Activated T-cell treated with anti-CD3 and anti-CD28 coated beads, Interleukin-2, amount 50 U/mL, for 4 hours (primary cell): ENCODE measurements around the gene CTNNBL1. TPM values are rescaled to one million over a fixed set of nuclear protein-coding genes. Genes with fewer than 3 reads are reported as not detected.

Source experiments
- ATAC-seq, 2 donors: fragments of 200-7000 bp; cut with Tn5 transposase; one replicate each; pipeline ENCODE4 v1.10.0; 2021
- DNase-seq: peaks from one replicate; pipeline ENCODE4 v3.0.0-alpha.2; 2020
- H3K27me3 Mint-ChIP-seq: one replicate; pipeline ENCODE4 v1.8.0; 2021; ENCODE audit warnings: low read depth, mixed read lengths
- H3K36me3 Mint-ChIP-seq: one replicate; pipeline ENCODE4 v1.8.0; 2022; ENCODE audit warnings: mixed read lengths; ENCODE audit not compliant: insufficient read depth
- H3K4me1 Mint-ChIP-seq: one replicate; pipeline ENCODE4 v1.8.0; 2021; ENCODE audit warnings: low read depth, mixed read lengths
- H3K4me3 Mint-ChIP-seq: one replicate; pipeline ENCODE4 v1.8.0; 2021; ENCODE audit warnings: mild to moderate bottlenecking, moderate library complexity, mixed read lengths
- H3K9me3 Mint-ChIP-seq: one replicate; pipeline ENCODE4 v1.8.0; 2021; ENCODE audit warnings: mixed read lengths
- total RNA-seq, 3 donors: library from RNA; stranded (reverse); gene quantifications; one replicate each; pipeline ENCODE4 v1.2.1, GENCODE V29; 2021

The CTNNBL1 gene
- total RNA-seq, 3 donors from 2014 or later = 107 to 115 (median 110) TPM

- H3K27me3 Mint-ChIP-seq = no peaks in the 10 kb centered on the region
- ATAC-seq (no peak), DNase-seq (no peak)
- H3K36me3 Mint-ChIP-seq = peaks cover 62% of the 10 kb centered on the region
- no peaks in the 10 kb centered on the region for H3K9me3 Mint-ChIP-seq
- H3K4me1 Mint-ChIP-seq = peaks cover 3% of the 10 kb centered on the region
- no peak overlapping the region for H3K4me3 Mint-ChIP-seq
These were observed 61.8 kb downstream of the CTNNBL1 start for GRCh38 chr20:37755665-37756064.

GRCh38 chr20:37756234-37756633 lies 62.4 kb downstream of the CTNNBL1 start:
- Mint-ChIP-seq H3K36me3 (peaks cover 61% of the 10 kb centered on the region), H3K4me1 (peaks cover 3% of the 10 kb centered on the region), H3K4me3 (no peak overlapping the region), H3K9me3 (no peaks in the 10 kb centered on the region), H3K27me3 (no peaks in the 10 kb centered on the region)
- DNase-seq = no peak
- no peak for ATAC-seq

- ATAC-seq = no peak
- DNase-seq = no peak
- no peak overlapping the region for H3K4me3 Mint-ChIP-seq
- H3K4me1 Mint-ChIP-seq = peaks cover 3% of the 10 kb centered on the region
- H3K27me3 Mint-ChIP-seq = no peaks in the 10 kb centered on the region
- H3K9me3 Mint-ChIP-seq = no peaks in the 10 kb centered on the region
- H3K36me3 Mint-ChIP-seq = peaks cover 60% of the 10 kb centered on the region
These were observed 63.7 kb downstream of the CTNNBL1 start for GRCh38 chr20:37757550-37757949.

GRCh38 chr20:37758332-37758731 lies 64.5 kb downstream of the CTNNBL1 start:
- no peak for ATAC-seq
- Mint-ChIP-seq H3K9me3 (no peaks in the 10 kb centered on the region), H3K4me3 (no peak overlapping the region), H3K36me3 (peaks cover 57% of the 10 kb centered on the region), H3K27me3 (no peaks in the 10 kb centered on the region), H3K4me1 (peaks cover 3% of the 10 kb centered on the region)
- DNase-seq = no peak

DNA sequence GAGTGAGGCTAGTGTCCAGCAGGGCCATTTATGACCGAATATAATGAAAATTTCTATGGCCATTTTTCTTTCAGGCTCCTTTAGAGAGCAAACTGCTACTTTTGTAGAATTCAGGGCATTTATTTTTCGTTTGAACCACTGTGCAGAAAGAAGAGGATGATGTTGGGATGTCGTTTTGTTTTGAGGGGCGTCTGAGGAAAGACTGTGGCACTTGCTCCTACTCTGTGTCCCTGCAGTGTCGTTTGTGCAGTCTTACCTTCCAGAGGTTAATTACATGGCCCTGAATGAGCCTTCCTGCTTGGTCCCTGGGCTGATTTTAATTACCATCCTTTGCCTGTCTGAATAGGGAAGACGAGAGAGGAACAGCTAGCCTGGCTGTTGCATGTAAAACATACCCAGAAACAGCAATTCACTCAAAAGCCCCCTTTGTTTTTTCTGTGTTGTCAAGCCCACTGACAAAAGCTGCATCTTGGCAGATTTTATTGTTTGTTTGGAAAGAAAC lies 65.3 kb downstream of the CTNNBL1 start:
- Mint-ChIP-seq H3K36me3 (peaks cover 59% of the 10 kb centered on the region), H3K4me3 (no peak overlapping the region), H3K9me3 (no peaks in the 10 kb centered on the region), H3K4me1 (peaks cover 3% of the 10 kb centered on the region), H3K27me3 (no peaks in the 10 kb centered on the region)
- DNase-seq (no peak), ATAC-seq (no peak)

DNA sequence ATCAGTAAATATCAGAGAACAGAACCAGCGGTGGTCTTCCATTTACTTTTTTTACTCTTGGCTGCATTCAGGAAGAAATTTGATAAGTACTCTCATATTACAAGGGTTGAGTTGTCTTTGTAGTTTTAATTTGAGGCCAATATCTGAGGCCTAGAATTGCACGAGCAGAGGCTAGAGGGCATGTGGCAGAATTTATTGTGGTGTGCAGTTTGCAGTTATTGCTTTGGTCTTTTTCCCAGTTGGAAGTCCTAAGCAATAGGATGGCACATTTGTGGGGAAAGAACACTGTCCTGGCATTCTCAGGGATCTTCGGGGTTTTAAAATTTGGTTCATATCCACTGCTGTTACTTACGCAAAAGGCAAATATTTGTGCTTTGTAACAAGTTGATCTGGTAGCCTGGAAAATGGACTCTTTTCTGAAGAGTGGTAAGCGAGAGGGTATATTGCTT lies 66.0 kb downstream of the CTNNBL1 start:
- no peaks in the 10 kb centered on the region for H3K27me3 Mint-ChIP-seq
- H3K36me3 Mint-ChIP-seq = peaks cover 60% of the 10 kb centered on the region
- ATAC-seq (no peak), DNase-seq (no peak)
- no peak overlapping the region for H3K4me3 Mint-ChIP-seq
- peaks cover 3% of the 10 kb centered on the region for H3K4me1 Mint-ChIP-seq
- no peaks in the 10 kb centered on the region for H3K9me3 Mint-ChIP-seq

DNA sequence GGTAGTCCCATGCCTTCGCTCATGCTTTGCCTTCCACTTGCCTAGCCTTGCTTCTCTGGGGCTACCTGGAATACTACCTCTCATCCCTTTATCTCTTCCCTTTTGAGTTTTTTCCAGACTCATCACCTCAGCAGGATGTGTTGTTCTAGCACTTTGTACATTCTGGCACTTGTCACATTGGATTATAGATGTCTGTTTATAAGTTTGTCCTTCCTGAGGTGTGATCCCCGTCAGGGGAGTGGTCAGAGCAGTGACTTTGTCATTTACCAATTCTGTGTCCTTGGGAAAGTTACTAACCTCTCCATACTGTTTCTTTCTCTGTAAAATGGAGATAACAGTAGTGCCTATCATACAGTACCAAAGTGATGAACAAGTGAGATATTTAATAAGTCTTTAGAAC lies 66.5 kb downstream of the CTNNBL1 start:
- no peak overlapping the region for H3K4me3 Mint-ChIP-seq
- no peaks in the 10 kb centered on the region for H3K27me3 Mint-ChIP-seq
- H3K4me1 Mint-ChIP-seq = peaks cover 3% of the 10 kb centered on the region
- DNase-seq = no peak
- peaks cover 63% of the 10 kb centered on the region for H3K36me3 Mint-ChIP-seq
- H3K9me3 Mint-ChIP-seq = no peaks in the 10 kb centered on the region
- ATAC-seq = no peak

- ATAC-seq = no peak
- no peaks in the 10 kb centered on the region for H3K27me3 Mint-ChIP-seq
- peaks cover 57% of the 10 kb centered on the region for H3K36me3 Mint-ChIP-seq
- DNase-seq = no peak
- H3K4me3 Mint-ChIP-seq = no peak overlapping the region
- no peaks in the 10 kb centered on the region for H3K9me3 Mint-ChIP-seq
- no peaks in the 10 kb centered on the region for H3K4me1 Mint-ChIP-seq
These were observed 69.1 kb downstream of the CTNNBL1 start for GRCh38 chr20:37762716-37763485.

DNA sequence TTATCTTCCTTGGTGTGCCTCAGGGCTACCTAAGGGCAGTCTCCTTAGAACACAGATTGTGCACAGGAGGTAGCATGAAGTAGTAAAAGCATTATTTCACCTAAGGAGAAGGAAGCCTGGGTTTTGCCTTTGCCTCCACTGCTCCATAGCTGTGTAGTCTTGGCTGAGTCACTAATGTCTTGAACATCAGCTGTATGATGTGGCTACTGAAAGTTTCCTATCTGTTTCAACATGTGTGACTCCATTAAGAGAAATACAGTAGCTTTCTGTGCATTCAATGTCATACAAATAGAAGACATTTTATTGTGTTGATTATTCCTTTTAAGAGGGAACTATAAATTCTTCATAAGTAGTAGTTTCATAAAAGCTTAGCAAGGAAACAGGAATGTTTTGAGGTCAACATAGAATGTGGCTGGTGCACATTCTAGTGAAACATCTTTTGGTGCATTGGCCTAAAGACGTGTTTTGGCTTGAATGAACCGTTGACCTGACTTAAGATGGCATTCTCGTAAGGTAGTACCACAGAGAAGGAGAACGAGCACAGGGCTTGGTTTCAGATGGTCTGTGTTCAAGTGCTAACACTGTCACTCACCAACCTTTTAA lies 70.6 kb downstream of the CTNNBL1 start:
- no peak for DNase-seq
- no peak overlapping the region for H3K4me3 Mint-ChIP-seq
- no peak for ATAC-seq
- H3K27me3 Mint-ChIP-seq = no peaks in the 10 kb centered on the region
- no peaks in the 10 kb centered on the region for H3K4me1 Mint-ChIP-seq
- H3K9me3 Mint-ChIP-seq = no peaks in the 10 kb centered on the region
- H3K36me3 Mint-ChIP-seq = peaks cover 51% of the 10 kb centered on the region

DNA sequence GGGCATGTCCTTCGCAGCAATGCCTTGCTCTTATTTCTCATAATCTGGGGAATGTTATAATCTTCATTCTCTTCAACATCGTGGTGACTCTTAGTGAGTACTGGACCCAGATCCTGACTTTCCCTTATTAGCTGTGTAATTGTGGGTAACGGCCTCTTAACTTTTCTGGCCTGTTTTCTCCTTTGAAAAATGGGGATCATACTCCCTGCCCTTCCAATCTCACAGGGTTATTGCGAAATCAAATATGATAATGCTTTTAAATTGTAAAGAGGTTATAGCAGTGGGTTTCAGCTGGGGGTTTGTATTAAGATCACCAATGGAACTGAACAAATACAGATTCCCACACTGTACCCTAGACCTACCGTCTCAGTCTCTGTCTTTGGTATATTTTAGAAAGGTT lies 77.1 kb downstream of the CTNNBL1 start:
- peaks cover 41% of the 10 kb centered on the region for H3K36me3 Mint-ChIP-seq
- DNase-seq (no peak), ATAC-seq (no peak)
- H3K4me1 Mint-ChIP-seq = peaks cover 2% of the 10 kb centered on the region
- no peaks in the 10 kb centered on the region for H3K27me3 Mint-ChIP-seq
- H3K9me3 Mint-ChIP-seq = no peaks in the 10 kb centered on the region
- H3K4me3 Mint-ChIP-seq = no peak overlapping the region

DNA sequence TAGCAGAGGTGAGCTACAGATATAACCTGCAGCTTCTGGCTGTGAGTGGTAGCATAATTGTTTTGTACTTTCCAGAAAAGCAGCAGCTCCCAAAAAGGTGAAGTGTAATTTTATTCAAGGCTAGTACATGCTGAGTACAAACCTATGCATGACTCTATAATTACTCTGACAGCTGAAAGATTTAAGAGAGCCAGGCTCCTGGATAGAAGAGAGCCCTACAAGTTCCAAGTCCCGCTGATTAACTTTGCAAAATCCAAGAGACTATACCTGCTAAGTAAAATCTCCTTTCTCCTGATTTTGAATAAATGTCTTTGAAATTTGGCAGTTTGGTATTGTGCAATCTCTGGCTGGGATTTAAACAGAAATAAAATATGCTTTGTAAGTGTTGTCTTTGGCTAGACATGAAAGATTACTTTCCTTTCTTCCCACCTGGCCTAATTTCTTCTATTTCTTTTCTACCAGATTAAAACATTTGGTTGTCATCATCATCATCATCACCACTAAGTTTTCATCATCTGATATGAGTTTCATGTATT lies 79.5 kb downstream of the CTNNBL1 start:
- H3K4me3 Mint-ChIP-seq = no peak overlapping the region
- no peaks in the 10 kb centered on the region for H3K27me3 Mint-ChIP-seq
- no peaks in the 10 kb centered on the region for H3K9me3 Mint-ChIP-seq
- peaks cover 47% of the 10 kb centered on the region for H3K36me3 Mint-ChIP-seq
- DNase-seq = no peak
- H3K4me1 Mint-ChIP-seq = peaks cover 2% of the 10 kb centered on the region
- ATAC-seq = no peak

GRCh38 chr20:37774156-37774555 lies 80.3 kb downstream of the CTNNBL1 start:
- DNase-seq (no peak), ATAC-seq (no peak)
- peaks cover 52% of the 10 kb centered on the region for H3K36me3 Mint-ChIP-seq
- peaks cover 2% of the 10 kb centered on the region for H3K4me1 Mint-ChIP-seq
- no peak overlapping the region for H3K4me3 Mint-ChIP-seq
- no peaks in the 10 kb centered on the region for H3K9me3 Mint-ChIP-seq
- no peaks in the 10 kb centered on the region for H3K27me3 Mint-ChIP-seq

DNA sequence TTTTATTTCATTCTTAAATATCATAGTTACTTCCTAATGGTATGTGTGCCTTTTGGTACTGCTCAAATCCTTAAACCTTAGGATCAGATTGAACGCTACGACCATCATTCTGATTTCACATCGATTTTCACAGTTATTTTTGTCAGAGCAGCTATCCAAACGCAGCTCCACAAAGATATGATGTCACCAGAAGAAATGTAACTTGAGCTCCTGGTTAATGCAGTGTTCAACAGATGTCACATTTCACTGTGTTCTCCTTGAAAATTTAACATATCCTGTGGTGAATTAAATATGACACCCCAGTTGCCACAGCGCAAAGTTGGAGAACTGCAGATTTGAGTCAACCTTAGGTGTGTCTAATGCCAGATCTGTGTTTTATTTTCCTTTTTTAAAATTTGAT lies 81.4 kb downstream of the CTNNBL1 start:
- Mint-ChIP-seq H3K4me3 (no peak overlapping the region), H3K36me3 (peaks cover 55% of the 10 kb centered on the region), H3K9me3 (no peaks in the 10 kb centered on the region), H3K27me3 (no peaks in the 10 kb centered on the region), H3K4me1 (peaks cover 2% of the 10 kb centered on the region)
- DNase-seq = no peak
- ATAC-seq = no peak

DNA sequence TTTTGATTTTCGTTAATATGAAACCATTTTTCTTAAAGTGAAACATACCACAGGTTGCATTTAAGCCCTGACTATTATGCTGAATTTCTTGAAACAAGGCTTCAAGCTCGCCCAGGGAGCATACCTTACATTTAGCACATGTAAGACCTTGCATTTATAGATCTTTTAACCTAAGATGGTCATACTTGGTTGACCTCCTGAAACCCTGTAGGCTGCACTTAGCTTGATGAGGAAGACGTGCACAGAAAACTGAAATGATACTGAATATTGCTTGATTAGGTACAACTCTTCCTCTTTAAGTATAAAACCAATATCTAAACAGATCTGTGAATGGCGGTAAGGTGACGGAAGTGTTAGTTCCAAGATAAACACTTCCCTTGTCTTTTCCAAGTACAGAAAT lies 82.2 kb downstream of the CTNNBL1 start:
- no peak for ATAC-seq
- DNase-seq = no peak
- Mint-ChIP-seq H3K36me3 (peaks cover 51% of the 10 kb centered on the region), H3K9me3 (no peaks in the 10 kb centered on the region), H3K27me3 (no peaks in the 10 kb centered on the region), H3K4me3 (no peak overlapping the region), H3K4me1 (peaks cover 2% of the 10 kb centered on the region)

- H3K4me1 Mint-ChIP-seq = peaks cover 2% of the 10 kb centered on the region
- no peak for DNase-seq
- H3K9me3 Mint-ChIP-seq = no peaks in the 10 kb centered on the region
- H3K4me3 Mint-ChIP-seq = no peak overlapping the region
- no peak for ATAC-seq
- peaks cover 49% of the 10 kb centered on the region for H3K36me3 Mint-ChIP-seq
- H3K27me3 Mint-ChIP-seq = no peaks in the 10 kb centered on the region
These were observed 82.7 kb downstream of the CTNNBL1 start for GRCh38 chr20:37776526-37776925.
